ENCODE measurements around the gene OLFML1.

The OLFML1 gene

DNA sequence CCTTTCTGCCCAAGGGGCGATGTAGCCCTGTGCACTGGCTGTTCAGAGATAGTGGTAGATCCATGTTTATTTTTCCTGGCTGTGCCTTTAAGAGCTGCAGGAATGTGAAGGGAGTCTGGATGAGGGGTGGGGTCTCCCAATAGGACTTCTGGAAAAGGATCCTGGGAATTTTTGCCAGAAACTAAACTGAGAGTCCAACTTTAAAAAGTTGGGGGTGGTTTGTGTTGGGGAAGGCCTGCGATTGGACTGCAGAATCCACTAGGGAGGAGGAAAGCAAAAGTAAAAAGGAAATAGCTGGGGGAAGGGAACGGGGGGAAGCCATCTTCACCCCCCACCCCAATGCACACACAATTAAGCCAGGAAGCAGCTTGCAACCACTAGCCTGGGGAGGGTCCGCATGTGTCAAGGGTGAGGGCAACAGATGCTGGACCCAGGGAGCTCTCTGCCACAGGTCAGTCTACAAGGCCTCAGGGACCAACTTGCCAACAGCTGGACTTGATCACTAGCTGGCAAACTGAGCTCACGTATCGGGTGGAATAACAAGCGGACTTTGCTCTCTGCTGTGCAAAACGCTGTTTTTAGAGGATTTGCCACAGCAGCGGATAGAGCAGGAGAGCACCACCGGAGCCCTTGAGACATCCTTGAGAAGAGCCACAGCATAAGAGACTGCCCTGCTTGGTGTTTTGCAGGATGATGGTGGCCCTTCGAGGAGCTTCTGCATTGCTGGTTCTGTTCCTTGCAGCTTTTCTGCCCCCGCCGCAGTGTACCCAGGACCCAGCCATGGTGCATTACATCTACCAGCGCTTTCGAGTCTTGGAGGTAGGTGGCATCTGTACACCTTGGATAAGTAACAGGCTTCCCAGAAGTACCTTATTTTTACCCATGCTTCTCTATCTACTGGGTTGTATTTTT lies at the start of gene OLFML1:
Gene OLFML1, plus strand, starts transcription at position 321 of the 912 bp plus-strand sequence. Its CDS starts 370 bp downstream, at position 691.
- no peak for DNase-seq

DNA sequence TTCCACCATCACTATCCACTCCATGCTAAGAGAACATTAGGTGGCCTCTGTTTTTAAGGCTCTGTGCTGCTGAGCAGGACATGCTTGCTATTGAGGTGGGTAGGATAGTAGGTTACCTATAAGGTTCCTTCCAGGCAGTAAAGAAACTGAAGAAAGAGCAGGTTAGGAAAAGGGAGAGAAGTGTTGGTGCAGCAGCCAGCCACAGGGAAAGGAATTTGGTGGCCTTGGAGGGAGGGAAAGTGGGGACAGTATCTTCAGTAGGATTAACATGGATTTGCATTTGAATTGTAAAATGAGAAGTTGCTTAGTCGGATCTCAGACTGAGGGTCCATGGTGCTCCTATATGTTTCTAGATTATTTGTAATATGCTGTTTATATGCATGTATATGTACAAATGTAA lies 49.2 kb upstream of the OLFML1 start:
- DNase-seq: no peak

DNA sequence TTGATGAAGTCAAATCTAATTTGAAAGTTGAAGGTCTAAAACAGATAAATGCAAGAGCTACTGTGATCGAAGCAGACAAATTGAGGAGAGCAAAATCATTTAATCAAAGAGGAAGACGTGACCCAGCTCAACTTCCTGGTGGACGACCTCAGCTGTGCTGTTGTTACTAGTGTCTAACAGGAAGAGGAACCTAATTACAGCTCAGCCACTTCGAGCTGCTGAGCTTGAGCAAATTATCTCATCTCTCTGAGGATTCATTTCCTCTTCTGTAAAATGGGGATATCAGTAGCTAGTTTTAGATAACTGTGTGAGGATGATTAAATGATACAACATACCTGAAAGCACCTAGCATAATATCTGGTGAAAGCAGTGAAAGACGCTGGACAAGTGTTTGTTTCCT lies 48.6 kb upstream of the OLFML1 start:
- DNase-seq: peak; percentile 0

DNA sequence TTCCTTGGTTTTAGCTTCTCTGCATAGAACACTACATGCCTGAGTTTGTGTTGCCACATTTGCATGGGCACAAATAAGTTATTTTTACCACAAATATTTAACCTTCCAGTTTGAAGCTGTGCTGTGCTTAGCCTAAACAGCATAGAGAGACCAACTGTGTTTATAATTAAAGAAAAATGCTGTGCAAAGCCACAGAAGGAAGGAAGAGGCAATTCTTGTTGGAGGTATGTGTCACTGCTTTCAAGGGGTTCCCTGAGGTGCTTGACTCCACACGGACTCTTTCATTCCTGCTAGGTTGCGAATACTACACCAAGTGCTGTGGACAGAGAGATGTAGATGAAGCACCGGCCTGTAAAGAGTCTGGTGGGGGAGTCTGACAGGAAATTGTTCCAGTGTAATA lies 47.6 kb upstream of the OLFML1 start:
- no peak for DNase-seq

DNA sequence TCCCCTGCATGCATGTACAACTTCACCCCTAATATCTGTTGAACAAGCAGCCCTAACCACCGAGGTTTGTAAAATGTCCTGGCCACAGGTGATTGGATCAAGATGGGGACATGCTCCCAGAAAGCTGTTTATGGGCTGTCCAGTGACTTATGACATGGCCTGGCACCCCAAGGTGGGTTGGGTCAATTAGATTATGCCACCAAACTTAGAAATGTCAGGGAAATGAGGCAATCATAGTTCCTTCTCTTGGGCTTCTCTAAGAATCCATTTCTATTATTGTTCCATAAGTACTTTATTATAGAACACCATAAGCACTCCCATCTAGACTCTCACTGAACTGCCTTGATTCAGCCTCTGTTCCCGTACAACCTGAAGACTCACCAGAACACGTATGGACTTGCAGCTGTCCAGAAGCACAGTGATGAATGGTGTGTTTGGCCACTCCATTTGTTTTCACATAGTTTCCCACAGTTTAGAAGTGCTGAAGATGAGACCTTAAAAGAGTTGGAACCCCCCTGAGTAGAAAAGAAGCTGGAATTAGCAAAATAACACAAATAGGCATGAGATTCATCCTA lies 45.5 kb upstream of the OLFML1 start:
- no peak for DNase-seq

DNA sequence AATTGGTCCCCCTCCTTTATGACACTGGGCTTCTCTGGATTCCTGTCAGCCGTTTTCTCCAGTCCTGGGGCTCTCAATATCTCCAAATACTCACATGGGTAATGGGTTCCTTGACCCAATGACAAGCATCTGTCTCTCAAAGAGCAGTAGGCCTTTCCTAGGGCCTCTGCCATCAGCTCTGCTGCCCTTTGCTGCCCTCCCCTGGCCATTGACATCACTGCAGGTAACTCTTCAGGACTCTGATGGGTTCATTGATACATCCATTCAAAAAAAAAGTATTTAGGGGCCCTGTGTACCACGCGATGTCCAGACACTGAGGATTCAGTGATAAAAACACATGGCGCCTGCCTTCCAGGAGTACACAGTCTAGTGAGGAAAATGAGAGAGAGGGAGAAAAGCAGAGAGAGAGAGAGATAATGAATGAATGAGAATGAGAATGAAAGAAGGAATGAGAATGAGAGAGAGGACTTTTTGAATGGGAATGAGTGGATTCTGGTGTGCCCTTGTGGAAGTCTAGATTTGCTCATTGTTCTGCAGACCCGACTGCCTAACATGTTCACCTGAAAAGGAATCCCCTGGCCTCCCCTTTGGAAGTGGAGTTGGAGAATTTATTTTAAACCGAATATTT lies 42.6 kb upstream of the OLFML1 start:
- no peak for DNase-seq

DNA sequence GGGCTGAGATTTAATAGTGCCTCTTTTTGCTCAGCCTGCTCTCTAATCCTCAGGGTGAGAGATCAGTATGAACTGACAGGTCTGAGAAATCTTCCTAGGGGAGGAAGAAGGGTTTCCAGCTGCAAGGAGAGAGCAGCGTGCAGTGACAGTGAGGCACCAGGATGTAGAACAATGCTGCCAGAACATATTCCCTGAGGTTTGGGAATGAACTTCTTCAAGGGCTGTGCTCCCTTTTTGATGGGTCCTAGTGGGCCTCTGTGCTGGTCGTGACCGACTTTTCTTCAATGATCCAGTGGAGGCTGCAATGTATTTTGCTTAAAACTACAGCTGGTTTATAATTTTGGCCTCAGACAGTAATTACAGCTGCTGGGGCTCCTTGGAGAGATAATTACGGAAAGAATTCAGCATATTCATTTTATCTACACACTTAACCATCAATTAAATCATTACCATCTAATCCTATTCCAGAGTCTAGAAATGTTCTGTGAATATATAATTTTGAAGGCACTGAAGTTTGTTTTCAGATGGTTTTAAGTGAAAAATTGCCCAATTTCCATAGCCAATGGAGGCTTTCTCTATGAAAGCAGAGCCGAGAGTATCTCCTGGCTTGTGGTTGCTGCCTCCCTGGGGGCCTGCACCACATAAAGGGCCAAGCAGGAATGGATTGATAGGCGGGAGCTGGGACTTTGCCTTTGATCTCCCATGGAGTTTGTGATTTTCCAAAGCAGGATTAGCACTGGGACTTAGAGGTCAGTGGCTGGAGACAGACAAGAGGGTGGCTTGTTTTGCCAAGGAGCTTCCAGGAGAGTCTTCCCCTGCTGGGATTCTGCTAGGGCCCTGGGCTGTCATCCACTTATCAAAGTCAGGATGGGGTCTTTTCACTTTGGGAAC lies 41.0 kb upstream of the OLFML1 start:
- no peak for DNase-seq

DNA sequence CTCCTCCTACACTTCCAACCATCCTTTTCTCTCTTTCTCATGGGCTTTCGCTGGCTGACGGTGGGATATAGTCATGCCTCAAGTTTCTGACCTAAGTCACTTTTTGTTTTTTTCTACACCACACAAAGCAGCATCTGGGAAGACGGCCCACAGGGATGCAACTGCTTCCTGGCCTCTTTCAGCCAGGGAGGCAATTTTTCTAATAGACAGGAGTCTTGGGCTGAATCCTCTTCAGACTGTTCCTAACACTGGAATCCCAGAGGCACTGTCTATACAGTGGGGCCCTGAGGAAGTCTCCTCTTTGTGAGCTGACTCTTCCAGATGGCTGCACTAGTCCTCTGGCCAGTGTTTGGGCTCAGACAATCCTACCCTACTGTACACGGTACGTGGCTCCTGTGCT lies 39.7 kb upstream of the OLFML1 start:
- DNase-seq: no peak

DNA sequence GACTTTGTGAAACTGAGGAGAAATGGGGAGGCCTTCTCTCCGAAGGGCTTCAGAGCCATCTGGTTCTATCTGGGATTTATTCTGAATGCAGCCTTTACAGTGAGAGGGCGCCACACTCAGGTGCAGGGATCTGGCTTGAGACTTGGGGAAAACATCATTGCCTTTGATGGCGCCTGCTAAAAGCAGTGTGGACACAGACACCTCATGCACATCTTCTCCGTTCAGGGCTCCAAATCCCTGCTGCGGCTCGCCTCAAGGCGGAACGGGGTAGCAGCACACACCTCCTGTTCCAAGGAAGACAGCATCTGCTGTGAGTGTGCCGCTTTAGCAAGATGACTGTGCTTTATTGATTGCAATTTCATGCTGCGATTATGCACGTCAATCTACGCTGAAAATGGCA lies 37.1 kb upstream of the OLFML1 start:
- DNase-seq: no peak

DNA sequence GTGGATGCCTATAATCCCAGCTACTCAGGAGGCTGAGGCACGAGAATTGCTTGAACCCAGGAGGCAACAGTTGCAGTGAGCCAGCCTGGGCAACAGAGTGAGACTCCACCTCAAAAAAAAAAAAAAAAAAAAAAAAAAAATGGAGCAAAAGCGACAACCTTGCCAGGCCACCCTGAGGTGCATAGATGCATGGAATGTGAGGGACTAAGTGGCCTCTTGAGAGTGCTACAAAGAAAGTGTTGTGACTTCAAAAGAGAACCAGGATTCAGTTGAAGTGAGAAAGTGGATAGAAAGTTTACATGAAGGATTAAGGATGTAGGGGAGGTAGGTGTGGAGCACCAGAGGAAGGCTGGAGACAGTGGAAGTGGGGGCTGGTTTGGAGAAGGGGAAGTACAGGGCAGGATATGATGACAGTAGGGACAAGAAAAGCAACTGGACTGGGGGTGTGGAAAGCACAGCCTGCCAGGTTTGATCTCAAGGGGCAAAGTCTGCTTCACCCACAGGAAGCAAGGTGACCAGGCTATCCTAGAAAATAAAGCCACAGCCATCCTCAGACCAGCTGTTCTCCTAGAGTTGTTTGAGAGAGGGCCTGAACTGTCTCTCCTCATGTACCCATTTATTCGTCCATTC lies 36.0 kb upstream of the OLFML1 start:
- no peak for DNase-seq

DNA sequence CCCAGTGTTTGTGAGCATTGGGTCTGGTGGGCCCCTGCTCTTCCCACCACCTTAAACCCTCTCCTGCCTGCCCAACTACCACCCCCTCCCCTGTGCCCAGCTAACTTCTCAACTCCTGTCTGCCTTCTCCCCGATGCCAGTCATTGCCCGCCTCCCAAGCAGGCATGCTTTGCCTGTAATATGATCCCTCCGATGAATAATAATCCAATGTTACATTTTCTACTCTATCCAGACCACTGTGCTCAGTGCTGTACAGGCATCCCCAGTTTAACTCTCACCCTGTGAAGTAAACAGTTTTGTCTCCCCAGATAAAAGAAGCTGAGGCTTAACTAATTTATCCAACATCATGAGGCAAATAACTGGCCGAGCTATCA lies 35.5 kb upstream of the OLFML1 start:
- no peak for DNase-seq

DNA sequence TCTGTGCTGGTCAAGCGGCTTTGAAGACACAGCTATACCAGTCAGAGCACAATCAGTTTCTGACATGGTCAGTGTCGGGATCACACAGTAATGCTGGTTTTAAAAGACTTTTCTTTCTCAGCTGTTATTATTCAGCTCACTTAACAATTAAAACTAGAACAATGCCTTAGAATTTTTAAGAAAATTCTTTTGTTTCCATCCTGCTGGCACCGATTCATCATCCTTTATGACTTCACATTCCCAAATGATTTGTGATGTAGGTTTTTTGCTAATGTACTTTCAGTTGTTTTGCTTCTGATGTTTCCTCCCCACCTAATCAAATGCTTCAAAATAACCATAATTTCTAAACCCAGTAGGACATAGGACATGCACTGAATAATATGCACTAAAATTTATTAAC lies 34.5 kb upstream of the OLFML1 start:
- no peak for DNase-seq

DNA sequence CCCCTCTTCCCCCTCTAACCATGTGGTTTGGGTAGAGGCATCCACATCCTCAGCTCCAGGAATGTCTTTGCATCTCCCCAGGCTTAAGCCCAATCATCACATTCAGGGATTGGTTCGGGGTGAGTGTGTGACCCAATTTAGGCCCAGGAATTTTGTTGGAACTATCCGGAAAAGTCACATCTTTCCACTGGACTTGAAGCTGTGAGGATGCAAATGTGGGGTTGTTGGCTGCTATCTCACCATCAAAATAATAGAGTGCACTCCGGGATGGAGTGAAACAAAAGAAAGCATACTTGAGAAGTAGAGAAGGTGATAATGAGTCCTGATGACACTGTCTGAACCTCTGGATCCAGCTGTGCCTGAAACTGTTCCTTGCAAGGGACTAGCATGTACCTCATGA lies 33.8 kb upstream of the OLFML1 start:
- no peak for DNase-seq

DNA sequence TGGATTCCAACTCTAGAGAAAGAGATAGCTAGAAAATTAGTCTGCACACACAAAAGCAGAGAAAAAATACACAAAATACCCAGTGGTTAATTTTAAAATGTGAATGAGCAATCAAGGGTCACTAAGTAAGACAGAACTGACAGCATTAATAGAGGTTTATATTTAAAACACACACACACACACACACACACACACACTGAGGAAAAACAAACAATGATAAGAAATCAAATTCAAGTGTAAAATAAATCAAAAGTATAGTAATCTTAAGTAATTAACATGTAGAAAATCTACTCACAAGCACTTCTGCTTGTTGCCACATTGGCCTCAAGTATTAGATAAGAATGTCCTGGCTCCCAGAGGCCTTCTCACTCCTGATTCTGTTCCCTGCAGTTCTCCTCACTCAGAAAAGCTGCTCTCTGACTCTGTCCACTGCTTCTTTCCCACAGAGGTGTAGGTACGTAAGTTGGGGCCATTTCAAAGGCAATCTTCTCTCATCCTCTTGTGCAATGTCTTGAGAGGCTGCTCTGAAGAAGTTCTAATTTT lies 33.3 kb upstream of the OLFML1 start:
- DNase-seq: no peak

DNA sequence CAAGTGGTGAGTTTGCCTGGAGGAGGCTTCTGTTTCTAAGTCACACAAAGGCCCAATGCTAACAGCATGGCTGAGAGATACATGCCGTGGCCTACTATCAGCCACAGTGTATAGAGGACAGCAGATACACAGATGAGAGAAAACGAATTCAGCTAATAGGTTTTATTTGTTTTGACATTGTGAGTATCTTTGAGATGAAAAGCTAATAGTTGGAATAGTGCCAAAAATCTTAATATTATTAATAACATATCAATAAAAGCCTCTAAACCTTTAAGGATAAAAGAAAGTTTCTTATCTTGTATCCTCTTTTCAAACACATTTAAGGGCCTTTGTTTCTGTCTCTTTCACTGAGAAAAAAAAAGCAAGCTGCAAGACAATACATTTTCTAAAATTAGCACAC lies 30.5 kb upstream of the OLFML1 start:
- DNase-seq: no peak

DNA sequence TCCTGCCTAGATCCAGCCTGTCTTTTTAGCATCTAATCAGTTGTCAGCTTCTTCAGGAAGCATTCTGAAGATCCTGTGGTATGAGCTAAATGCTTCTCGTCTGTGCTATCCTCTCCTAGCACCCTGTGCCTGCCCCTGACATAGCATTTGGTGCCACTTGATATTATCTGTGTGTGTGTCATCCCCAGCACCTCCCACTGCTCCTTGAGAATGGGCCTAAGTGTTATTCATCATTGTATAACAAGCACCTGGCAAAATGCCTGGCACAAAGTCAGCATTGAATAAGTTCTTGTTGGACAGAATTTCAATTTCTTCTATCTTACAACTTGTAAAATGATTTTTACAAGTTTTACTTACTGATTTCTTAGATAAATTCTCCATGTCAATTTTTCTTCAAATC lies 28.1 kb upstream of the OLFML1 start:
- no peak for DNase-seq

DNA sequence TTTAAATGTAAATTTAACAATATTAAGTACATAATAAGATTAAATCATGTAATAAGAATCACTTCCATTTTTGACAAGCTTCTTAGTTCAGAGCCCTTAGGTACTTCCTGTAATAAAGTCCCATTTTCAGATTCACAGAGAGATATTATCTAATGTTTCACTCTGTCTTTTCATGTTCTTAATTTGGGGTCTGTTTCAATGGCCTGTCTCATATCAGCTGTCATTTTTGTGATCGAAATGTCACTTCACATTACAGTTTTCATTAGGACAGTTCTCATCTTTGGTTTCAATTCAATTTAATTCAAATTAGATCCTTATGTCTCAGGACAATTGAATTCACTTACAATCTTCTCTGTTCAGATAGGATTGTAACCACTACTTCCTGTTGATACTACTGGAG lies 22.6 kb upstream of the OLFML1 start:
- no peak for DNase-seq

DNA sequence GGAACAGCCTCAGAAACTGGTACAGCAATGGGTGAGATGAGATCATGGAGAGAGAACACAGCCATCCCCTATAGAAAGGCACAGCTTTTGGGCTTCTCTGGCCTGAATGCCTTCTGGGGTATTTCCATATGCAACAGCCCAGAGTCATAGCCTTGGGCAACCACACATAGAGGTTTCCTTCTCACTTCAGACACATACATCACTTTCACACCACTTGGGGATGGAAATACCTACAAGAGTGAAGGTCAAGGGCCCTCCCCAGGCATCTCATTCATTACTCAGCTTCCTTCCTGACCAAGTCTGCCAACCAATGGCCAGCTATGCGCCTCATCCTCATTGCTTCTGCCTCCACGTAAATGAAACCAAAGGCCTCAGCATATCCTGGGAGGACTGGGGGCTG lies 17.7 kb upstream of the OLFML1 start:
- no peak for DNase-seq

DNA sequence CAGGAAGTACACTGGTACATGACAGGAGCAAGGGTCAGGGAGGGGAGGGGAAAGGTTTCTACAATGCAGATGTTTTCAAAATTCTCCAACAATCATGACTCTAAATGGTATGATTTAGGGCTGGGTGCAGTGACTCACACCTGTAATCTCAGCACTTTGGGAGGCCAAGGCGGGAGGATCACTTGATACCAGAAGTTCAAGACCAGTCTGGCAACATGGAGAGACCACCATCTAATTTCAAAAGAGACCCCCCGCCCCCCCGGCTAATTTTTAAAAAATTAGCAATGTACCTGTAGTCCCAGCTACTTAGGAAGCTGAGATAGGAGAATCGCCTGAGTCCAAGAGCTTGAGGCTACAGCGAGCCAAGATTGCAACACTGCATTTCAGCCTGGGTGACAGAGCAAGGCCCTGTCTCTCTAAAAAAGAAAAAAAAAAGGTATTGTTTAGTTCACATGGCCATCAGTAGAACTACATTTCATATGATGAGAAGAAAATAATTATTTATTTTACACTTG lies 15.9 kb upstream of the OLFML1 start:
- no peak for DNase-seq

DNA sequence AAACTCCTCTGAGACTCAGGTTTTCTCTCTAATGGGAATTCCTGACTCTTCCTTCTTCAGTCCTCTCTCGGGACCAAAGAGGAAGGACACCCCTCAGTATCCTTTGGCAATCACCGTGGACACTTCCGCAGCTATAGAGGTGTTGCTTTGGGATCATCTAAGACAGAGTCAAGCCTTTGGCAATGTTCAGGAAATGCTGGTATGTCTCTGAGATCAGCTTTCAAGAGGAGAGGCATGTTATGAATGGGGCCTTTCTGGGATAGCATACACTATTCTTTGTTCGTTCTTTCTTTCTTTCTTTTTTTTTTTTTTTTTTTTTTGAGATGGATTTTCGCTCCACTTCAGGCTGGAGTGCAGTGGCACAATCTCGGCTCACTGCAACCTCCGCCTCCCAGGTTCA lies 14.2 kb upstream of the OLFML1 start:
- no peak for DNase-seq

DNA sequence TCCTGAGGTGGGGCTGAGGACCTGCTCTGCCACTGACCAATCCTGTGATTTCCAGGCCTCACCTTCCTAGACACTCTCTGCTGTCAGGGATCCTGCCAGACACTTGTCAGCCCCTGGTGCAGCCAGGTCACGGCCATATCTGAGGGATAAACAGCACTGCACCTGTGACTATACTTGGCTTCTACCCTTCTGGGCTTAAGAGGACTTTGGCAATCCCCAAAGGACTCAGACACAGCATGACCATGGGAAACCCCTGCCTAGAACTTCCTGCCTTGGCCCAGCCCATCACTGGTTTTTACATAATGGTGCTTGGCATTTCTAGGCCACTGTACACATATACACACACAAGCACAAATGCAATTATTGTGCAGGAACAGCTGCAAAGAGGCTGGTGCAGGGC lies 11.6 kb upstream of the OLFML1 start:
- no peak for DNase-seq

DNA sequence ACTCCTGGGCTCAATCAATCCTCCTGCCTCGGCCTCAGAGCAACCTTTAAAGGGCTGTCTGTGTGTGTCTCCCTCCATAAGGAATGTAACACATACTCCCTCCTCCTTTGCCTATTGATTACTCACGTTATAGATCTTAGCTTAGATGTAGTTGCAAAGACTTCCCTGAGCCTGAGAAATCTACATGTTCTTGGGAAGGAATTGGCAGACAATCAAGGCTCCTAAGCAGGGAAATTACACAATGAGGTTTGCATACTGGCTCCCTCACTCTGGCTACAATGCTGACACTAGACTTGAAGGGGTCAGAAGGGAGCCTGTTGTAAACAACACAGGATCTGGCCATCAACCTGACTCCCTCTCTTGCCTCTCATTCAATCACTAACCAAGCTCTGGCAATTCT lies 5.2 kb upstream of the OLFML1 start:
- DNase-seq: no peak

Measured in GF-D8 (cell line).